ENCODE measurements around the gene ELMO1.
"Not testable (repeated sequence)": the region's sequence is repeated elsewhere in the genome, so short reads cannot be mapped to it uniquely, and the experiment has no call there.

The ELMO1 gene

GRCh38 chr7:37013771-37014170 lies 434.9 kb downstream of the ELMO1 start:
- DNase-seq (ENCODE audit: low spot score), result no peak

DNA sequence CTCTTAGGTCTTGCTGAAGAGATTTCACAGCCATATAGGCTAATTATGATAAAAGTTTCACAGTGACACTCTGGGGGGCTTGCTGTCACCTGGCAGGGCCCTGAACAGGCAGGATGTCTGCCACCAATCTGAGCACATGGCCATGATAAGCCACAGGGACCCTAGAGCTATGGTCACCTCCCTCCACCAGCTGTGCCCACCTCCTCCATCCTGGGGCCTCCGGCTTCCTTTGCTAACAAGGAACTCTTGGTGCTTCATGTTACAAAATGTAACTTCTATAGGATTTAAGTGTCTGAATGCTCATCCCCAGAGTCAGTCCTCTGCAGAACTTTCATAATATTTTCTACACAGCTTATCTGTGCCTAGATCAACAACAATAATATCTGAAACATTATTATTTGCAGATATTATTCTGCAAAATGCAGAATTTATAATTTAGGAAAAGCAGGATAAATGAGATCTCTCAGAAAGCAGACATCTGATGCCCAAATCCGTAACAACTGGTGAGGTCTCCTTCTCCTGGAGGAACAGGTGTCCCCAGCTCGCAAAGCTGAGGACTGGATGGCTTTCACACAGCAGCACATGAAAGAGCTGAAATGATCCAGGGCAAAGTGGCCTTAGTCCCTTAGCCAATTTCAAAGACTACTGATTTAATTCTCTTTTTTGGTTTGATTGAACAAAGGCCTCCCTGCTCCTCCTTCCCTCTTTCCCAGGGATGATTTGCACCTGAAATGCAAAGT lies 437.3 kb downstream of the ELMO1 start:
- DNase-seq (ENCODE audit: low spot score), result no peak

- no peak for DNase-seq (ENCODE audit: low spot score)
These were observed 439.5 kb downstream of the ELMO1 start for GRCh38 chr7:37009125-37009675.

- no peak for DNase-seq (ENCODE audit: low spot score)
These were observed 441.0 kb downstream of the ELMO1 start for GRCh38 chr7:37007691-37008090.

- DNase-seq (ENCODE audit: low spot score), result no peak
These were observed 441.4 kb downstream of the ELMO1 start for GRCh38 chr7:37007268-37007667.

GRCh38 chr7:37006764-37007163 lies 441.9 kb downstream of the ELMO1 start:
- DNase-seq (ENCODE audit: low spot score), result no peak

DNA sequence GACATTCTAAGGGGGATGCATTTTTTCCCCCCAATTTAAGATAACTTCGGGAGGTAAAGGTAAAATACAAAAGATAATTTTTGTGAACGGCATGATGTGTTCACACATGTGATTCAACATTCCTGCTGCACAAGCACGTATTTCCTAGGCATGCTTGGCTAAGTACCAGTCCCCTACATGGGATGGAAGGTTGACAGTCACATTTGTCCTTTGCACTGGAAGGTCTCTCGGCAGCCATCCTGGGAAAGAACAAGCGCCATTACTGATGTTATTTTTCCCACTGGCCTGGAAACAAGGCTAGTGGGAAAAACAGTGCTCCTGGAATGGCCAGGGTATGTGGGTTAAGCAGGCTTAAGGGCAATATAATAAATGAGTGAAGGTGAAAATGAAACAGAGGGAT lies 448.2 kb downstream of the ELMO1 start:
- no peak for DNase-seq (ENCODE audit: low spot score)

GRCh38 chr7:36999626-37000485 lies 448.8 kb downstream of the ELMO1 start:
- no peak for DNase-seq (ENCODE audit: low spot score)

DNA sequence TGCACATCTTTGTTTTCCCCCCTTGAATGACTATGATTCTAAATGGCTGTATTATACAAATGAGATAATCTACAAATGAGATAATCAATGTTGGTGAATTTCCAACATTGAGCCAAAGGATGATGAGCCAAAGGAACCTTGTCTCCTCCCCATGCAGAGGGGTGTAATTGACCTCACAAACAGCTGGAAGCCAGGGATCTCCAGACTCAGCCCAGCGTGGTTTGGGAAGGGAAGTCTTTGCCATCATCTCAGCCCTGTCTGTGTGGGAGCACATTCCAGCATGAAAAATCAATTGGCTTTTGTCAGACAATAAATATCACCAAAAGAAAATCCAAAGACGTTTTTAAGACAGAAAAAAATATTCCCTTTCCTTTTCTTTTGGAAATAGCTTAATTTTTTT lies 452.9 kb downstream of the ELMO1 start:
- no peak for DNase-seq (ENCODE audit: low spot score)

DNA sequence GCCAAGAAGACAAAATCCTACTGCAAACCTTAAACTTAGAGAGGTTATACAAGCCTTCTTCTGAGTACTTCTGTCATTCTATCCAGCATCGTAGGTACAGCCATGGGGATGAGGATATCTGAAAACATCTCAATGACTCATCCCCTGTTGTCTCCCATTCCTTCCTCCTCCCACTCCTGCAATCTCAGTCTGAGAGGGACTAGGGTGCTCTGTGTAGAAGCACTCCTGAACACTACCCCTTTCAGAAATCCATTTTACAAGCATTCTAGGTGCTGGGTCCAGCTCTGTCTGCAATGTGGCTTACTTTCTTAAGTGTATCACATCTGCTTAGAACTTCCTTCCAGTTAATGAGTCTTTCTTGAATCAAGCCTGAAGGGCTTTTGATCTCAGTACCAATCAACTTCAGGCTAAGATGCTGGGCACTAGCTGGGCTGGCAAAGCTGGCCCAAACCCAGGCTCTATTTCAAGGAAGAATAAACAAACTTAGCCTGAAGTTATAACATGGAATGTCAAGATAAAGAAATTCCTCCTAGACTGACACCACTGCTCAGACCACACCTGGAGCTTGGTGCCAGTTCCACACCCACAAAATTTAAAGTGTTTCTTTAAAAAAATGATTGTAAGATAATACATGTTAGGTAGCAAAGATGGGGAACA lies 454.1 kb downstream of the ELMO1 start:
- no peak for DNase-seq (ENCODE audit: low spot score)

- peak; percentile 32 for DNase-seq (ENCODE audit: low spot score)
These were observed 461.5 kb downstream of the ELMO1 start for GRCh38 chr7:36986948-36987724.

- DNase-seq (ENCODE audit: low spot score), result no peak
These were observed 462.1 kb downstream of the ELMO1 start for GRCh38 chr7:36986511-36986933.

DNA sequence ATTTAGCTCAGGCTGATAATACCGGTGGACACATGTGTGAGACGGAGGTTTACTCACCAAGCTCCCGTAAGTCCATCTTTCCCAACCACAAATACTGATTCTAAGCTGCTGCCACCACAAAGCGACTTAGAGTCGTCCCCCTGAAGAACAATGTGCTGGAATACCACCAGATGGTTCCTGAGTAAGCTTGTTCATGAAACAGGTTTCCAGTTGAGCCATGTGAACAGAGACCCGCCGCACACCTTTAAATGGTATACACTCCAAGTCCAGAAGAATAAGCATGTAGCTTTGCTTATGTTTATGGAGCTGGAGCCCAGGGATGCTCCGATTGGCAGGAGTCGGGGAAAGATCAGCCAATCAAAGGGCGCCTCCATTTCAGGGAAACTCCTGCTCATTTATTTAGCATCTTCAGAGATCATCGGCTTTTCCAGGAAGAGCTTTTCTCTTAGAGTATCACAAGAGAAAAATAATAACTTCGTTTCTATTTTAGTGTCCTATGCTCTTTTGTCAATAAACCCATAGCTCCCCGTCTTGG lies 462.7 kb downstream of the ELMO1 start:
- DNase-seq (ENCODE audit: low spot score), result no peak

GRCh38 chr7:36985316-36985715 lies 463.3 kb downstream of the ELMO1 start:
- no peak for DNase-seq (ENCODE audit: low spot score)

GRCh38 chr7:36984710-36985312 lies 463.9 kb downstream of the ELMO1 start:
- DNase-seq (ENCODE audit: low spot score), result no peak

DNA sequence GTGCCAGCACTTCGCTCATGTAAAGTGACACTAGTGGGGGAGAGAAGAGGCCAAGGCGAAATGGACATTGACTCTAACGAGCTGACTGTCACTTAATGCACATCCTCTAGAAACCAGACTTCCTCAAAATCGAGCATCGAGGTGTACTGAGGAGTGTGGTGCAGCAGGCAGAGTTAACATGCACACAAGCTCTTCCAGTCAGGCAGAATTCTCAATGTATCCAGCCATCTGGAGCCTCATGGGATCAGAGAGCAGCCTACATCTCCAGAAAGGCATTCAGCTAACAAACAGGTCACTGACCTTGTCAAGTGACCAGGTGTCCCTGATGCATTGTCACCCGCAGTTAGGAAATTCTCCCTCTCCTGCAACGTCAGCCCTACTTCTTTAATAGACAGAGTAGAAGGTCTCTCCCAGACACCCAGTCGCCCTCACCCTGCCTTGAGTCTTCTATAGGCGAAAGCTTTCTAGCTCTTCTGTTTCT lies 464.6 kb downstream of the ELMO1 start:
- DNase-seq (ENCODE audit: low spot score), result no peak

GRCh38 chr7:36982766-36983165 lies 465.9 kb downstream of the ELMO1 start:
- no peak for DNase-seq (ENCODE audit: low spot score)

DNA sequence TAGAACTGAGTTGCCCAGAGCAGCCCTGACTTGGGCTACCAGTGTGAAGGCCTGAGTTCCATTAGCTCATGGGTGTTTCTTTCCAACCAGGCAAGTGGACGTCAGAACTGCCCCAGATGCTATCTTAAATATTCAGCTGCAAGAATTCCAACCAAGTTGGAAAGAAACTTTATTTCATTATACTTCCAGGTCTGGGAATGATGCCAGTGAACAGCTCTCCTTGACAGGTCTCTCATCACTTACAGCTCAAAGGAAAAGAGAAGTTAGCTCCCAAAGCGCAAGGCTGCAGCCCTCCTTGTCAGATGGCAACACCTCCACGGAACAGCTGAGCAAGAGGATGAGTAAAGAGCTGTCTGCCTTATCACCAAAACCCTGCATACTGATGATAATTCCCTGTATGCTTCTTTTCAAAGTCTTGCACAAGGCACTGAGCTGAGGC lies 468.8 kb downstream of the ELMO1 start:
- DNase-seq (ENCODE audit: low spot score), result no peak

GRCh38 chr7:36978461-36978860 lies 470.2 kb downstream of the ELMO1 start:
- no peak for DNase-seq (ENCODE audit: low spot score)

DNA sequence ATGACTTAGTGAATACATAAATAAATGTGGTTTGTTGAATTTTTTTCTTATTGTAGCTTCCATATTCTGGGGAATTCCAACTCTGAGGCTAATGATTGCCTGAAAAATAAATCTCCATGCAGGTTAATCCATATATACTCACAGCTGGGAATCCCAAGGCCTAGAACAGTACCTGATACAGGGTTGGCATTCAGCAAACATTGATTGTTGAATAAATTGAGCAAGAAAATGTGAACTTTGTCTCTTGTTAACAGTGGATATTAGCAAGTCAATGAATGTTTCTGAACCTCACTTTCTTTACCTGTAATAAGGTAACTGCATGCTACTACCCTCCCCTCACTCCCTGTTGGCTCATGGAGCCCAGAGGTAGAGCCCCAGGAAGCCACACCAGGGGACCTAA lies 470.8 kb downstream of the ELMO1 start:
- no peak for DNase-seq (ENCODE audit: low spot score)

DNA sequence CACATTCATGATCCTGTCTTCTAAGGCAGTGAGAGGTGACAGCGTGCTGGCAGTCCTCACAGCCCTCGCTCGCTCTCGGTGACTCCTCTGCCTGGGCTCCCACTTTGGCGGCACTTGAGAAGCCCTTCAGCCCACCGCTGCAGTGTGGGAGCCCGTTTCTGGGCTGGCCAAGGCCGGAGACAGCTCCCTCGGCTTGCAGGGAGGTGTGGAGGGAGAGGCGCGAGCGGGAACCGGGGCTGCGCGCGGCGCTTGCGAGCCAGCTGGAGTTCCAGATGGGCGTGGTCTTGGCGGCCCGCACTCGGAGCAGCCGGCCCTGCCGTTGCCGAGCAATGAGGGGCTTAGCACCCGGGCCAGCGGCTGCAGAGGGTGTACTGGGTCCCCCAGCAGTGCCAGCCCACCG lies 475.1 kb downstream of the ELMO1 start:
- not testable (repeated sequence) for DNase-seq (ENCODE audit: low spot score)

All from RKO (cell line).